Putamen (tissue), 1 donor: Measurements from ENCODE around the gene FOXK2.

Experiments
- DNase-seq: peaks from one replicate; pipeline ENCODE4 v3.0.0-alpha.2; 2016; ENCODE audit warnings: low spot score

FOXK2 gene

GRCh38 chr17:82608816-82609215, 89.3 kb downstream of the FOXK2 start:
- DNase-seq, result no peak

- no peak for DNase-seq
These were observed 90.1 kb downstream of the FOXK2 start for GRCh38 chr17:82609655-82610054.

- DNase-seq, result no peak
These were observed 91.9 kb downstream of the FOXK2 start for GRCh38 chr17:82611140-82612058.

GRCh38 chr17:82613283-82614094, 94.0 kb downstream of the FOXK2 start:
- no peak for DNase-seq

- DNase-seq, result no peak
These were observed 94.6 kb downstream of the FOXK2 start for GRCh38 chr17:82614095-82614631.

GRCh38 chr17:82615084-82616020, 95.8 kb downstream of the FOXK2 start:
- no peak for DNase-seq

GRCh38 chr17:82616021-82616711, 96.6 kb downstream of the FOXK2 start:
- no peak for DNase-seq

- no peak for DNase-seq
These were observed 99.7 kb downstream of the FOXK2 start for GRCh38 chr17:82619211-82619610.

GRCh38 chr17:82619641-82620040, 100.1 kb downstream of the FOXK2 start:
- no peak for DNase-seq

- DNase-seq, result no peak
These were observed 104.2 kb downstream of the FOXK2 start for GRCh38 chr17:82623707-82624106.

- DNase-seq, result no peak
These were observed 107.9 kb downstream of the FOXK2 start for GRCh38 chr17:82627405-82627804.

GRCh38 chr17:82629748-82630147, 110.2 kb downstream of the FOXK2 start:
- no peak for DNase-seq

GRCh38 chr17:82630212-82630611, 110.7 kb downstream of the FOXK2 start:
- no peak for DNase-seq

- no peak for DNase-seq
These were observed 112.0 kb downstream of the FOXK2 start for GRCh38 chr17:82631544-82631943.

- DNase-seq, result no peak
These were observed 112.9 kb downstream of the FOXK2 start for GRCh38 chr17:82632451-82632850.

- no peak for DNase-seq
These were observed 113.8 kb downstream of the FOXK2 start for GRCh38 chr17:82633343-82633742.

- no peak for DNase-seq
These were observed 117.4 kb downstream of the FOXK2 start for GRCh38 chr17:82636626-82637598.

- no peak for DNase-seq
These were observed 118.7 kb downstream of the FOXK2 start for GRCh38 chr17:82638183-82638773.

GRCh38 chr17:82639628-82640027, 120.1 kb downstream of the FOXK2 start:
- DNase-seq, result no peak
